HepG2 (cell line): ENCODE measurements around the gene GABARAPL2. TPM values are rescaled to one million over a fixed set of nuclear protein-coding genes. Genes with fewer than 3 reads are reported as not detected.

Source experiments
- ATAC-seq: fragments of 200-7000 bp; cut with Tn5 transposase; 3 replicates; pipeline ENCODE4 v1.9.1; 2020; ENCODE audit warnings: mild to moderate bottlenecking, moderate library complexity
- BruUV-seq: library from RNA; stranded (reverse); fragments of 400-500 nt; replicated peaks from 2 replicates; lab custom pipeline; 2021; lab: Mats Ljungman, UMichigan
- CTCF ChIA-PET: fragments of 300-600 bp; formaldehyde crosslinking; extraction: SDS; loops from one replicate; lab custom pipeline; 2021; ENCODE audit warnings: low total read pairs, inconsistent platforms, low intra/inter-chr PET ratio; lab: Yijun Ruan, JAX
- POLR2A ChIA-PET: fragments of 350-600 bp; sonication (Branson Sonifier 250); formaldehyde crosslinking; loops from one replicate; lab custom pipeline; 2020; ENCODE audit warnings: antibody characterized with exemption, inconsistent platforms; lab: Yijun Ruan, JAX
- DNase-seq: peaks from one replicate; pipeline ENCODE4 v3.0.0-alpha.2; 2015; ENCODE audit warnings: low spot score
- FAIRE-seq: peaks from 3 replicates; lab custom pipeline; 2011; peaks lifted over from hg19 to GRCh38; lab: Jason Lieb, UNC
- H2AFZ ChIP-seq: one replicate; pipeline ENCODE4 v1.6.1; 2011; ENCODE audit warnings: low read length, inconsistent platforms
- H3K27ac ChIP-seq: fragments of 300-600 bp; 3 replicates; pipeline ENCODE4 v1.8.0; 2011; ENCODE audit warnings: mixed run types, mild to moderate bottlenecking, mixed read lengths, low read length, inconsistent platforms; ENCODE audit not compliant: insufficient read depth; ENCODE audit errors: extremely low read length
- H3K27me3 ChIP-seq, 2 experiments: fragments of 200-600 bp in 1 of 2; 2 replicates in 1 of 2; 3 replicates in 1 of 2; pipeline versions ENCODE4 v1.6.0 to v1.8.0; 2011; ENCODE audit warnings: low read length in 2 of 2, mild to moderate bottlenecking in 2 of 2, moderate library complexity in 2 of 2, inconsistent platforms in 1 of 2; ENCODE audit not compliant: insufficient read depth in 2 of 2, control insufficient read depth in 1 of 2
- H3K36me3 ChIP-seq, 2 experiments: fragments of 200-600 bp in 1 of 2; replicated peaks in 1 of 2; 2 replicates in 1 of 2; 3 replicates in 1 of 2; pipeline versions ENCODE4 v1.5.1 to v1.8.0; 2011; ENCODE audit warnings: low read length in 2 of 2, inconsistent platforms in 1 of 2; ENCODE audit not compliant: insufficient read depth in 2 of 2, control insufficient read depth in 1 of 2
- H3K4me1 ChIP-seq: 2 replicates; pipeline ENCODE4 v1.5.1; 2012; ENCODE audit warnings: low read length, inconsistent platforms; ENCODE audit not compliant: insufficient read depth
- H3K4me2 ChIP-seq: 2 replicates; pipeline ENCODE4 v1.6.0; 2011; ENCODE audit warnings: low read depth, low read length, inconsistent platforms
- H3K4me3 ChIP-seq, 3 experiments: fragments of 200-600 bp in 1 of 3; sonication (generic), shearing (Covaris generic) in 1 of 3; replicated peaks in 1 of 3; 2 replicates each; pipeline ENCODE4 v1.5.1; 2011 to 2016; ENCODE audit warnings: low read length in 3 of 3, inconsistent platforms in 2 of 3, low read depth in 2 of 3, mild to moderate bottlenecking in 2 of 3, control low read depth in 1 of 3, mixed read lengths in 1 of 3; ENCODE audit not compliant: insufficient read depth in 1 of 3
- H3K79me2 ChIP-seq: one replicate; pipeline ENCODE4 v1.6.1; 2011; ENCODE audit warnings: low read length, inconsistent platforms; ENCODE audit not compliant: insufficient read depth
- H3K9ac ChIP-seq: 2 replicates; pipeline ENCODE4 v1.6.0; 2011; ENCODE audit warnings: mild to moderate bottlenecking, low read depth, low read length, inconsistent platforms; ENCODE audit not compliant: insufficient read depth
- H3K9me3 ChIP-seq: 2 replicates; pipeline ENCODE4 v1.5.1; 2012; ENCODE audit warnings: mild to moderate bottlenecking, low read length
- H4K20me1 ChIP-seq: 2 replicates; pipeline ENCODE4 v1.6.0; 2011; ENCODE audit warnings: inconsistent platforms, mild to moderate bottlenecking, low read length, moderate library complexity; ENCODE audit not compliant: insufficient read depth
- ADNP ChIP-seq: sonication (generic); formaldehyde crosslinking; IDR thresholded peaks from 2 replicates; pipeline ENCODE4 v1.4.0; 2020; ENCODE audit warnings: missing genetic modification reagents
- AHR ChIP-seq: IDR thresholded peaks from 2 replicates; pipeline ENCODE4 v1.6.1; 2018; ENCODE audit warnings: missing genetic modification reagents, missing compliant biosample characterization
- ELF4 ChIP-seq: sonication (generic); formaldehyde crosslinking; IDR thresholded peaks from 2 replicates; pipeline ENCODE4 v1.5.0; 2020; ENCODE audit warnings: missing genetic modification reagents, mild to moderate bottlenecking, moderate library complexity, borderline replicate concordance
- GATA4 ChIP-seq: sonication (generic); IDR thresholded peaks from 2 replicates; pipeline ENCODE4 v1.6.1; 2016; ENCODE audit warnings: antibody characterized with exemption, low read depth, borderline replicate concordance
- HDAC6 ChIP-seq: fragments of 200-600 bp; sonication (generic); IDR thresholded peaks from 2 replicates; pipeline ENCODE4 v1.7.0; 2017; ENCODE audit warnings: mild to moderate bottlenecking, antibody characterized with exemption, low read length, low read depth
- HIC2 ChIP-seq: sonication (generic); formaldehyde crosslinking; IDR thresholded peaks from 2 replicates; pipeline ENCODE4 v1.9.0; 2022; ENCODE audit warnings: low read depth, missing genetic modification reagents
- JUNB ChIP-seq: sonication (generic); formaldehyde crosslinking; IDR thresholded peaks from 2 replicates; pipeline ENCODE4 v1.8.0; 2022; ENCODE audit warnings: missing genetic modification reagents, mild to moderate bottlenecking, borderline replicate concordance
- MLLT10 ChIP-seq: sonication (generic); formaldehyde crosslinking; IDR thresholded peaks from 2 replicates; pipeline ENCODE4 v1.4.0; 2020; ENCODE audit warnings: missing genetic modification reagents
- ZNF512 ChIP-seq: sonication (generic); formaldehyde crosslinking; IDR thresholded peaks from 2 replicates; pipeline ENCODE4 v1.4.0; 2020; ENCODE audit warnings: mild to moderate bottlenecking, missing genetic modification reagents
- ZNF605 ChIP-seq: sonication (generic); formaldehyde crosslinking; IDR thresholded peaks from 2 replicates; pipeline ENCODE4 v1.8.0; 2022; ENCODE audit warnings: mild to moderate bottlenecking, missing genetic modification reagents
- WGBS: methylation state at CpG from one replicate; pipeline ENCODE4 v1.1.6; 2017; ENCODE audit warnings: low lambda C conversion rate; 5-methylcytosine and 5-hydroxymethylcytosine counted together
- in situ Hi-C: cut with HindIII; loops from 2 replicates; pipeline ENCODE4 v1.10.0; 2017; ENCODE audit warnings: low pct_unique_long_range_greater_than_20kb; ENCODE audit not compliant: extremely low pct_ligation_motif_present
- intact Hi-C: fragments of 100-400 bp; cut with micrococcal nuclease; formaldehyde crosslinking; loops from one replicate; pipeline ENCODE4 v1.10.0; 2022; ENCODE audit not compliant: unreplicated experiment
- polyA plus RNA-seq, 8 experiments: library from polyadenylated mRNA; depleted of rRNA in 3 of 8; stranded (reverse) in 7 of 8; unstranded in 1 of 8; fragments of >200 nt; fragmentation: Illumina TruSeq in 4 of 8; extraction: Trizol in 4 of 8; gene quantifications; 2 replicates each; pipeline versions ENCODE4 v1.2.1 to v1.2.3, GENCODE V29; 2011 to 2016; ENCODE audit warnings: low read depth in 4 of 8, missing spikeins in 1 of 8, mixed read lengths in 1 of 8; ENCODE audit not compliant: insufficient read depth in 1 of 8
- total RNA-seq, 5 experiments: library from RNA; depleted of rRNA; stranded (reverse); fragments of >200 nt; fragmentation: Illumina TruSeq; extraction: Trizol; gene quantifications; 2 replicates each; pipeline ENCODE4 v1.2.3, GENCODE V29; 2016; ENCODE audit warnings: low read depth in 1 of 5

GABARAPL2 gene
- total and polyA plus RNA-seq, 2 of the 13 experiments (the other 11 are each of a cell fraction or from before 2014, with no cell fraction given), result 76.4 to 83.0 TPM

GRCh38 chr16:75534560-75535205 lies 31.5 kb upstream of the GABARAPL2 start:
- POLR2A ChIA-PET, result interaction anchor here (1.2 to 1.6 kb wide), 2 partner anchors 18 to 31 kb away, joined by 3 read pairs; no protein-coding TSS in a partner anchor
- CTCF ChIA-PET, result no interaction called here

More at GRCh38 chr16:75534560-75535205, 31.5 kb upstream of the GABARAPL2 start:
- no peak for TF ChIP-seq ELF4
- no peak for TF ChIP-seq JUNB (CRISPR knock-in tag)
- TF ChIP-seq MLLT10 (CRISPR knock-in tag), result no peak
- no peak for TF ChIP-seq HDAC6
- no peak for TF ChIP-seq AHR (CRISPR knock-in tag)
- TF ChIP-seq ZNF512 (CRISPR knock-in tag), result no peak
- TF ChIP-seq ZNF605 (CRISPR knock-in tag), result no peak
- TF ChIP-seq GATA4, result no peak
- TF ChIP-seq ADNP, result no peak
- TF ChIP-seq HIC2 (CRISPR knock-in tag), result no peak
- Histone ChIP-seq H3K36me3 (no peaks in the 10 kb centered on the region), H4K20me1 (no peaks in the 10 kb centered on the region), H3K9me3 (no peaks in the 10 kb centered on the region), H2AFZ (no peak overlapping the region), H3K27ac (no peak overlapping the region), H3K4me1 (no peaks in the 10 kb centered on the region), H3K79me2 (no peaks in the 10 kb centered on the region), H3K27me3 (peaks cover 0 to 1% of the 10 kb centered on the region in 2 experiments; a peak in 1 of 5 replicates), H3K4me2 (no peak overlapping the region), H3K9ac (no peak overlapping the region), H3K4me3 (no peak overlapping the region)
- ATAC-seq (peak; percentile 14; the same call in 2 of the 3 replicates), DNase-seq (no peak), FAIRE-seq (no peak)
- BruUV-seq, result no TSS peak
- intact Hi-C loops (no loop called here), in situ Hi-C loops (no loop called here)
- 42% methylated on average over 12 of the region's 19 CpGs for WGBS
